ENCODE measurements around the gene HHIPL1.
A peak's percentile ranks its signal among the peaks of the same experiment; 100 is the strongest.

The HHIPL1 gene

GRCh38 chr14:99612071-99612737 is 32.7 kb upstream of the HHIPL1 start:
- no peak for DNase-seq

GRCh38 chr14:99612738-99613330 is 32.1 kb upstream of the HHIPL1 start:
- DNase-seq, result no peak

- no peak for DNase-seq
Observed at GRCh38 chr14:99615497-99616157, 29.3 kb upstream of the HHIPL1 start.

- no peak for DNase-seq
Observed at GRCh38 chr14:99616832-99617800, 27.8 kb upstream of the HHIPL1 start.

GRCh38 chr14:99619835-99620834 is 24.8 kb upstream of the HHIPL1 start:
- DNase-seq, result no peak

- DNase-seq, result no peak
Observed at GRCh38 chr14:99621948-99622347, 23.0 kb upstream of the HHIPL1 start.

- no peak for DNase-seq
Observed at GRCh38 chr14:99624024-99624423, 20.9 kb upstream of the HHIPL1 start.

GRCh38 chr14:99624971-99625370 is 20.0 kb upstream of the HHIPL1 start:
- DNase-seq, result no peak

GRCh38 chr14:99625476-99625875 is 19.5 kb upstream of the HHIPL1 start:
- no peak for DNase-seq

GRCh38 chr14:99626041-99626648 is 18.8 kb upstream of the HHIPL1 start:
- DNase-seq, result no peak

- no peak for DNase-seq
Observed at GRCh38 chr14:99627100-99627499, 17.8 kb upstream of the HHIPL1 start.

- no peak for DNase-seq
Observed at GRCh38 chr14:99627510-99628381, 17.2 kb upstream of the HHIPL1 start.

- peak; percentile 55 to 67 for DNase-seq
Observed at GRCh38 chr14:99628887-99629618, 15.9 kb upstream of the HHIPL1 start.

GRCh38 chr14:99630202-99630601 is 14.7 kb upstream of the HHIPL1 start:
- DNase-seq, result no peak

- DNase-seq, result no peak
Observed at GRCh38 chr14:99632410-99633035, 12.4 kb upstream of the HHIPL1 start.

- DNase-seq, result no peak
Observed at GRCh38 chr14:99633141-99633540, 11.8 kb upstream of the HHIPL1 start.

- no peak for DNase-seq
Observed at GRCh38 chr14:99633918-99634317, 11.0 kb upstream of the HHIPL1 start.

GRCh38 chr14:99634443-99634842 is 10.5 kb upstream of the HHIPL1 start:
- no peak for DNase-seq

GRCh38 chr14:99635116-99635515 is 9.8 kb upstream of the HHIPL1 start:
- no peak for DNase-seq

All from CD4-positive, alpha-beta T cell treated with Interleukin-4 for 1 hour (primary cell).